Stimulated activated CD8-positive, alpha-beta memory T cell treated with anti-CD3 and anti-CD28 coated beads, Interleukin-4, amount 100 ng/mL, for 48 hours (primary cell): ENCODE data around the gene GNAO1.

ENCODE experiments used
- DNase-seq: peaks from one replicate; pipeline ENCODE4 v3.0.0-alpha.2; 2020

GNAO1 gene

GRCh38 chr16:56351481-56351880, 160.2 kb downstream of the GNAO1 start:
- no peak for DNase-seq

- DNase-seq, result no peak
These were observed 161.2 kb downstream of the GNAO1 start for GRCh38 chr16:56352351-56353053.

- no peak for DNase-seq
These were observed 162.0 kb downstream of the GNAO1 start for GRCh38 chr16:56353054-56353921.

GRCh38 chr16:56354016-56354415, 162.7 kb downstream of the GNAO1 start:
- DNase-seq, result no peak

- DNase-seq, result no peak
These were observed 163.5 kb downstream of the GNAO1 start for GRCh38 chr16:56354746-56355145.

- no peak for DNase-seq
These were observed 163.9 kb downstream of the GNAO1 start for GRCh38 chr16:56355221-56355620.

- no peak for DNase-seq
These were observed 164.5 kb downstream of the GNAO1 start for GRCh38 chr16:56355786-56356275.

- peak; percentile 65 for DNase-seq
These were observed 165.3 kb downstream of the GNAO1 start for GRCh38 chr16:56356276-56357240.

- no peak for DNase-seq
These were observed 166.0 kb downstream of the GNAO1 start for GRCh38 chr16:56357241-56357764.

- DNase-seq, result no peak
These were observed 166.6 kb downstream of the GNAO1 start for GRCh38 chr16:56357765-56358322.

- peak; percentile 16 for DNase-seq
These were observed 169.1 kb downstream of the GNAO1 start for GRCh38 chr16:56360117-56361008.

GRCh38 chr16:56362057-56362655, 170.9 kb downstream of the GNAO1 start:
- peak; percentile 15 for DNase-seq

GRCh38 chr16:56362706-56363105, 171.4 kb downstream of the GNAO1 start:
- peak; percentile 7 for DNase-seq

GRCh38 chr16:56363181-56363716, 172.0 kb downstream of the GNAO1 start:
- peak; percentile 12 for DNase-seq

- DNase-seq, result peak; percentile 16
These were observed 172.7 kb downstream of the GNAO1 start for GRCh38 chr16:56363781-56364565.

- DNase-seq, result no peak
These were observed 173.6 kb downstream of the GNAO1 start for GRCh38 chr16:56364865-56365264.

- DNase-seq, result no peak
These were observed 174.3 kb downstream of the GNAO1 start for GRCh38 chr16:56365552-56365951.

- DNase-seq, result no peak
These were observed 175.7 kb downstream of the GNAO1 start for GRCh38 chr16:56366945-56367344.

GRCh38 chr16:56367764-56368163, 176.5 kb downstream of the GNAO1 start:
- no peak for DNase-seq

- no peak for DNase-seq
These were observed 177.3 kb downstream of the GNAO1 start for GRCh38 chr16:56368545-56368944.
